NT2/D1 (cell line): Measurements from ENCODE around the gene PEX5L.

ENCODE experiments used
- SUZ12 ChIP-seq: IDR thresholded peaks from 2 replicates; pipeline ENCODE4 v1.6.1; 2011; ENCODE audit not compliant: insufficient read length, insufficient read depth; ENCODE audit errors: extremely low read depth
- YY1 ChIP-seq: IDR thresholded peaks from 2 replicates; pipeline ENCODE4 v1.6.1; 2011; ENCODE audit not compliant: insufficient read length, insufficient read depth
- ZNF274 ChIP-seq: IDR thresholded peaks from 2 replicates; pipeline ENCODE4 v1.6.1; 2011; ENCODE audit warnings: mild to moderate bottlenecking, low read depth, low read length

DNA sequence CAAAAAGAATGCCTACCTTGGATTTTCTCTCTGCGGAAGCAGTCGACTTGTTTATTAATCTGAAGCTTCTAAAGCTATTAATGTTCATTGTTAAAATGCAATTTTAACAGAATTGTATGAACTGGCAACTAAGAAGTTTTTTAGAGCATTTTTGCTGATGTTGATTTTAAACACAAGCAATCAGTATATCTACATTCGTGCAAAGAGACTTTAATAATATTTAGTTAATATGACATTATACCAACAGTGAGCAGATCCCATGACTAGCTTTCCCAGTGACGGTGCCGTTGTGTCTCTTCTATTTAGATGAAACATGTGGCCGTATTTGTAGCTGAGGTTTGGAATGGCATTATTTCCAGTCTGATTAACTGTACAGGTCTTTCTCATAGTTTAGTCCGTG, 88.0 kb downstream of the PEX5L start:
- no peak for TF ChIP-seq ZNF274
- TF ChIP-seq YY1 = no peak
- TF ChIP-seq SUZ12 = no peak
